ENCODE results near the gene AURKB. TPM values are rescaled to one million over a fixed set of nuclear protein-coding genes. Genes with fewer than 3 reads are reported as not detected.
"Not testable (repeated sequence)": the region's sequence is repeated elsewhere in the genome, so short reads cannot be mapped to it uniquely, and the experiment has no call there.

The AURKB gene
- total RNA-seq (2014; rRNA removed; shearing (Covaris generic)): 64.1 and 69.2 TPM in 2 replicates
- polyA plus RNA-seq (2014; cell fraction: nucleus; rRNA removed): 173 and 244 TPM in 2 replicates

DNA sequence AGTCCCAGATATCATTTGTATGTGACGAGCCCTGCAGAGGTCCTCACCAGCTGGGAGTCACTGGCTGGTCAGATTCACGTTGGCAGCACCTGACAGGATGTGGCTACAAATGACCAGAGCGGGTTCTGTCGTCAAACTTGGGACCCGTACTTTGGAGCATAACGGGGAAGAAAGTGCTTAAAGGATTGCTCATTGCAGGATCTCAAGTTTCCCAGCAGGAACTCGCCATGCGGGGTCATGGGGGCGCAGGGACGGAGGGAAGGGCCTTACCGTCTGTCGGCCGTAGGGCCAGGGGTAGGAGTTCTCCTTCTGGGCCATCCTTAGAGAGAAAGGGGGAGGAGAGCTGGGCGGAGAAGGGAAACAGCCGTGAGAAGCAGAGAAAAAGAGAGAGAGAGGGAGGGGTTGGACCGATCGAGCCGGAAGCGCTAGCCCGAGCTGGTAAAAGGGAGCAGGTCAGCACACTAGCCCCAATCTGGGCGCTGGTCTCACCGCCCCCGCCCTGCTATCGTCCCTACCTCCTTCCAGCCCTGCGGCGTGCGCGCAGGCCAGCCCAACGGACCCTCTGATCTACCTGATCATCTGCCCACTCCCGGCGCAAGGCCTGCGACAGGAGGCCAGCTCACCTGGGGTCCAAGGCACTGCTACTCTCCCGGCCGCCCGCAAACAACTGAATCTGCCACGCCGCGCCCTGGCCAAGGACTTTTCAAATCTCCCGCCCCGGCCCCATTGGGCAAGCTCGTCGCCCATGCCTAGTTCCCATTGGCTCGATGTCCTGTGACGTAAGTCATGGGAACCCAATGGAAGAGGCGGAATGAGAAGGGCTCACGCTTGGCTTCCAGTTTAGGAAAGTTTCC, at the start of gene AURKB:
Gene AURKB, minus strand, starts transcription at position 669 of the 854 bp plus-strand sequence. Its CDS starts 351 bp downstream, at position 318.
- peak; percentile 97 for DNase-seq (ENCODE audit: extremely low read depth, low read depth)

GRCh38 chr17:8257801-8258200, 47.4 kb upstream of the AURKB start:
- no peak for DNase-seq (ENCODE audit: extremely low read depth, low read depth)

GRCh38 chr17:8256691-8257090, 46.3 kb upstream of the AURKB start:
- no peak for DNase-seq (ENCODE audit: extremely low read depth, low read depth)

DNA sequence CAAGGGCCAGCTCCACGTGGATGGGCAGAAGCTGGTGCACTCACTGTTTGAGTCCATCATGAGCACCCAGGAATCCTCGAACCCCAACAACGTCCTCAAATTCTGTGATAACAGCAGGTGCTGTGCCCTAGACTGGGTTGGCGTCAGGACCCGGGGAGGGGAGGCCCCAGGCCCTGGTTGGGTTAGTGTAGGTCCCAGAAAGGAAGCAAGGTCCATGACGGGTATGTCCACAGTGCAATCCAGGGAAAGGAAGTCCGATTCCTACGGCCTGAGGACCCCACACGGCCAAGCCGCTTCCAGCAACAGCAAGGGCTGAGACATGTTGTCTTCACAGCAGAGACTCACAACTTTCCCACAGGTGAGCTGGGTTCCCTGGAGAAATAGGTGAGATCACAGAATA, 45.9 kb upstream of the AURKB start:
- DNase-seq (ENCODE audit: extremely low read depth, low read depth): no peak

GRCh38 chr17:8255499-8255898, 45.1 kb upstream of the AURKB start:
- no peak for DNase-seq (ENCODE audit: extremely low read depth, low read depth)

GRCh38 chr17:8254881-8255280, 44.5 kb upstream of the AURKB start:
- DNase-seq (ENCODE audit: extremely low read depth, low read depth): no peak

- no peak for DNase-seq (ENCODE audit: extremely low read depth, low read depth)
Measured at GRCh38 chr17:8253801-8254200, 43.4 kb upstream of the AURKB start.

DNA sequence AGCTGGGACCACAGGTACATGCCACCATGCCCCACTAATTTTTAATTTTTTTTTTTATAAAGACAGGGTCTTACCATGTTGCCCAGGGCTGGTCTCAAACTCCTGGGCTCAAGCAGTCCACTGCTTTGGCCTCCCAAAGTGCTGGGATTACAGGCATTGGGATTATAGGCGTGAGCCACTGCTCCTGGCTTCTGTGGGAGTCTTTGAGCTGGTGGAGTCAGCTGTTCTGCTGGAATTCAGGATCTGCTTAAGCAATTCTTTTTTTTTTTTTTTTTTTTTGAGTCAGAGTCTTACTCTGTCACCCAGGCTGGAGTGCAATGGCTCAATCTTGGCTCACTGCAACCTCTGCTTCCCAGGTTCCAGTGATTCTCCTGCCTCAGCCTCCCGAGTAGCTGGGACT, 41.0 kb upstream of the AURKB start:
- DNase-seq (ENCODE audit: extremely low read depth, low read depth): not testable (repeated sequence)

- no peak for DNase-seq (ENCODE audit: extremely low read depth, low read depth)
Measured at GRCh38 chr17:8249621-8250500, 39.5 kb upstream of the AURKB start.

GRCh38 chr17:8248751-8249607, 38.6 kb upstream of the AURKB start, which contains the start of gene PFAS:
PFAS (plus strand) TSS chr17:8249289; CDS start chr17:8253938, 4,649 bp downstream.
- peak; percentile 89 for DNase-seq (ENCODE audit: extremely low read depth, low read depth)

DNA sequence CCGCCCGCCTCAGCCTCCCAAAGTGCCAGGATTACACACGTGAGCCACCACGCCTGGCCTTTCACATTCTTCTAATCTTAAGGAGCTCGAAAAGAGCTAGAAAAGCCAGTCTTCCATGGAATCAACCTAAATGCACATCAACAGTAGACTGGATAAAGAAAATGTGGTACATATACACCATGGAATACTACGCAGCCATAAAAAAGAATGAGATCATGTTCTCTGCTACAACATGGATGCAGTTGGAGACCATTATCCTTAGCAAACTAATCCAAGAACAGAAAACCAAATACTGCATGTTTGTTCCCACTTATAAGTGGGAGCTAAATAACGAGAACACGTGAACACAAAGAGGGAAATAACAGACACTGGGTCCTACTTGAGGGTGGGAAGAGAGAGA, 34.4 kb upstream of the AURKB start:
- DNase-seq (ENCODE audit: extremely low read depth, low read depth): no peak

DNA sequence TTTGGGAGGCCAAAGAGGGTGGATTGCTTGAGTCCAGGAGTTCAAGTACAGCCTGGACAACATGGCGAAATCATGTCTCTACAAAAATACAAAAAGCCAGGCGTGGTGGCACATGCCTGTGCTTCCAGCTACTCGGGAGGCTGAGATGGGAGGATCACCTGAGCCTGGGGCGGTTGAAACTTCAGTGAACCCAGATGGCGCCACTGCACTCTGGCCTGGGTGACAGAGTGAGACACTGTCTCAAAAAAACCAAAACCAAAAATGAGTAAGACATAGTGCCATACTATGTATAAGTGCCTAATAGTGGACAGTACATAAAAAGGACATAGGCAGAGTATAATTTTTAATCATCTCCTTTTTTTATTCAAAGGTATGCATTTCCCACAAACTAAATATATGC, 33.5 kb upstream of the AURKB start:
- DNase-seq (ENCODE audit: extremely low read depth, low read depth): no peak

- DNase-seq (ENCODE audit: extremely low read depth, low read depth): no peak
Measured at GRCh38 chr17:8237886-8238285, 27.5 kb upstream of the AURKB start.

DNA sequence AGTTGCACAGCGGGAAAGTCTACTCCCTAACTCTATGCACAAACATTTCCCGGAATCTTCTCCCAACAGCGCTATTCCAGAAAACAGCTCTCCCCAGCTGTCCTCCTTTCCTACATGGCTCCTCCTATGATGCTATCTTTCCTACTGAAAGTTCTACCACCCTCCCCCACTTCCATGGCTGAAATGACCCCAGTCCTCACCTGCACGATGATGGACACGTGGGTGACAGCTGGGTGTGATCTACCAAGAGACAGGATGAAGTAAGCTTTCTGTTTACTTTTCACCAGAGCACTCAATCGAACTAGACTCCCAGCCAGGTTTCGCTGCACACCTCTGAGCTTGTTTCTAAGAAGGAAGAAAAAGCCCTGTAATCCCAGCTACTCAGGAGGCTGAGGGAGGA, 26.8 kb upstream of the AURKB start:
- DNase-seq (ENCODE audit: extremely low read depth, low read depth): no peak

- no peak for DNase-seq (ENCODE audit: extremely low read depth, low read depth)
Measured at GRCh38 chr17:8235676-8236075, 25.3 kb upstream of the AURKB start.

DNA sequence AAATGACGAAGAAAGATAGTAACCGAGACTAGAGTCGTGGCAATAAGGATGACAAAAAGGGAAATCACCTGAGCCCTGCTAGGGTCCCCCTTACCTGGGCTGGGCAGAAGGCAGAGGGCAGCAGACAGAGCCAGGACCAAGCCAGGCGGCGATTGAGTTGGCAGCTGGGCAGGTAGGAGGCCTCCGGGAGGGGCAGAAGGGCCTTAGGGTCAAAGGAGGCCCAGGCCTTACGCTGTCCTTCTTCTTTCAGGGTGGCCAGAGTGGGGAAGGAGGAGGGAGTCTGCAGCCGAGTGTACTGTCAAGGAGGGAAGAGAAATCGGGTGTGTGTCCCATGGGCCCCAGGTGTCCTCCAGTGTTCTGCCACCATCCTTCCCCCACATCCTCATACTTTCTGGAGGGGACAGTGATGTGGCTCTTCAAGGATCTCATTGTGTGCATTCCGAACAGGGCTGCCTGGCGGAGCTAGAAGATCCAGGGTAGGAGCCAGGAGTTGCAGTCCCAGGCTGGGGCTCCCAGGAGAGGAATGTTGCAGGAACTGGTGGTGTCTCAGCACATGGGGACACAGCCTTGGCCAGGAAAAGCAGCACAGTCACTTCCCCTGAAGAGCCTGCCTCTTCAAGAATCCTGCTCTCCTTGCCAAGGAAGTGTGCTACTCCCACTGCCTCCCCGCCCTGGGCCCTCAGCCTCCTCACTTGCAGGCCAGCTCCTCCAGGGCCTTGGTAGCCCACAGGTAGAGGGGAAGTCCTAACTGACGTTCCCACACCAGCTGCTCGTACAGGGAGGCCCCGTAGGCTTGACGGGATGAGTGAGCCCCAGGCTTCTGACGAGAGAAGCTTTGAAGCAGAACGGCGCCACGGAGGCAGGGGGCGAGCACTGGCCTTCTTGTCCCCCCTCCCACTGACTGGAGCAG, 24.2 kb upstream of the AURKB start:
- no peak for DNase-seq (ENCODE audit: extremely low read depth, low read depth)

DNA sequence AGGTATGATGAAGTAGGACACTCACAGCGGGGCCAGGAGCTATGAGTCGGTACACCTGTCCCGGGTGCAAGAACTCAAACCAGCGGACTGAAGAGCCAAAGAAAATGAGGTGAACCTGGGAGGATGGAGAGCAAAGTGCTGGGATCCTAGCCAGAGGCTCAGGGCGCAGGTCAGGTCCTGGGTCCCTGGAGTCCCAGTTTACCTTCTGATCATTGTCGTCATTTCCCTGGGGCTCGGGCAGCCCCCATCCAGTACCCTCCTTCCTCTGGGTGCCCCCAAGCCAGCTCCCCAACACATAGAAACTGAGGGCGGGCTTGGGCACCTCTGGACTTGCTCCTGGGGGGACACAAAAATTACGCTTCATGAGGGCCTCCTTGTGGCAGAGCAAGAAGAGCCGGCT, 21.3 kb upstream of the AURKB start:
- DNase-seq (ENCODE audit: extremely low read depth, low read depth): no peak

DNA sequence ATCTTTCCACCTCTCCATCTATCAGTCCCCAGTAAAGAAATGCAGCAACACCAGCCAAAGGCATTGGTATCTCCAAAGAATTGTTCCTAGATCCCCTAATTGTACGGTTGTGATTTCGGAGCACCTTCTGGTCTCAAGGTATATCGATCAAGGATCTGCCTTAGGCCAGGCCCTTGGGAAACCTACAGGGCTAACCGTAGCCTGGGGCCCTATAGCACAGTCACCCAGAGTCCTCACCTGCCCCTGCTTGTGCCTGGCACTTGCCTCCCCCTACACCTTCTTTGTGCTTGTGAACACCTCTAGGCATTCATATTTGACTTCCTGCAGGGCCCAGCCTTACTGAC, 16.8 kb upstream of the AURKB start:
- DNase-seq (ENCODE audit: extremely low read depth, low read depth): no peak

DNA sequence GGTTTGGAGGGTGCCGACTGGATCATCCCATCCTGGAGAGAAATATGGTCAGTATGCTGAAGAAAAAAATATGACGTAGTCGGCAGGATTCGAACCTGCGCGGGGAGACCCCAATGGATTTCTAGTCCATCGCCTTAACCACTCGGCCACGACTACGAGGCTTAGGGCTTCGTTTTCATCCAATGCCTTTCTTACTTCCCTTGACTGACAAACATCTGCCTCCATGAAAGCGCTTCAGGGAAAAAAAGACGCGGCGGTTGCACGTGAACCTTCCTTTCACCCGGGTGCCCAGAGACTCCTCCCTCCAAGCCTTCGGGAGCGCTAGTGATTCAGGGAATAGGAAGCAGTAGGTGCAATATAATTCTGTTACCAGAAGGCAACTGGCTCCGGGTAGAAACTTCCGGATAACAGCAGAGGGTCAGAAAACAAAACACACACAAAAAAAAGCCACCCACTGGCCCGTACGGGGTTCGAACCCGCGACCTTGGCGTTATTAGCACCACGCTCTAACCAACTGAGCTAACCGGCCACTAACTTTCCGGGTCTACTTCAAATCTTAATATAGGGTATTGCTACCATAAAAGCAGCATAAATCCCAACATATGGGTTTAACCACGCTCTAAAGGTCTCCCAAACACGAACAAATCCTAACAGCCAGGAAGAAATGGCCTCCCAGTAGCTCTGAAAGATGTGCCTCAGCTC, 16.3 kb upstream of the AURKB start:
- DNase-seq (ENCODE audit: extremely low read depth, low read depth): peak; percentile 95

All from NCI-H460 (cell line).